H1 (cell line): ENCODE data around the gene SAMD15. TPM values are rescaled to one million over a fixed set of nuclear protein-coding genes. Genes with fewer than 3 reads are reported as not detected.

Experiments used
- CTCF ChIA-PET: fragments of 300-600 bp; sonication (Branson Sonifier 250); formaldehyde crosslinking; loops from one replicate; lab custom pipeline; 2021; ENCODE audit not compliant: partially characterized antibody; lab: Charles Lee
- POLR2A ChIA-PET: fragments of 300-600 bp; sonication (Branson Sonifier 250); formaldehyde crosslinking; loops from one replicate; lab custom pipeline; 2021; ENCODE audit warnings: inconsistent platforms; ENCODE audit not compliant: partially characterized antibody; lab: Charles Lee
- DNase-seq, 2 experiments: peaks; one replicate each; pipeline versions ENCODE4 v3.0.0 to v3.0.0-alpha.2; 2010 to 2022; ENCODE audit warnings: low spot score in 2 of 2, low read depth in 1 of 2, mixed read lengths in 1 of 2
- FAIRE-seq: peaks from 2 replicates; lab custom pipeline; 2011; peaks lifted over from hg19 to GRCh38; lab: Jason Lieb, UNC
- H2AFZ ChIP-seq: 2 replicates; pipeline ENCODE4 v1.8.1; 2012; ENCODE audit warnings: low read length, inconsistent platforms
- H2AK5ac ChIP-seq: 2 replicates; pipeline ENCODE4 v1.6.1; 2013; ENCODE audit warnings: low read depth, low read length
- H2BK120ac ChIP-seq: replicated peaks from 2 replicates; pipeline ENCODE3; 2013; ENCODE audit warnings: low read depth, low read length, inconsistent platforms
- H2BK12ac ChIP-seq: 2 replicates; pipeline ENCODE4 v1.6.1; 2013; ENCODE audit warnings: low read depth, low read length
- H2BK15ac ChIP-seq: 2 replicates; pipeline ENCODE4 v1.6.1; 2013; ENCODE audit warnings: low read length
- H2BK20ac ChIP-seq: 2 replicates; pipeline ENCODE4 v1.6.1; 2013; ENCODE audit warnings: low read length
- H2BK5ac ChIP-seq: 2 replicates; pipeline ENCODE4 v1.6.1; 2013; ENCODE audit warnings: low read depth, low read length
- H3K14ac ChIP-seq: 2 replicates; pipeline ENCODE4 v1.6.1; 2013; ENCODE audit warnings: inconsistent platforms; ENCODE audit not compliant: insufficient read length
- H3K18ac ChIP-seq: 2 replicates; pipeline ENCODE4 v1.6.1; 2013; ENCODE audit warnings: low read length; ENCODE audit errors: extremely low read depth
- H3K23ac ChIP-seq: 2 replicates; pipeline ENCODE4 v1.6.1; 2013; ENCODE audit warnings: inconsistent platforms; ENCODE audit not compliant: insufficient read length
- H3K23me2 ChIP-seq: 2 replicates; pipeline ENCODE4 v1.6.1; 2013; ENCODE audit warnings: low read depth, low read length
- H3K27ac ChIP-seq: 2 replicates; pipeline ENCODE4 v1.6.1; 2011; ENCODE audit warnings: low read depth, low read length, inconsistent platforms
- H3K27me3 ChIP-seq, 4 experiments: replicated peaks in 1 of 4; 1 replicate in 1 of 4; 2 replicates in 3 of 4; pipeline versions ENCODE4 v1.6.1 to v1.8.1; 2011 to 2013; ENCODE audit warnings: low read length in 3 of 4, mild to moderate bottlenecking in 3 of 4, inconsistent platforms in 2 of 4, mixed read lengths in 2 of 4, moderate library complexity in 1 of 4; ENCODE audit not compliant: control insufficient read depth in 3 of 4, insufficient read depth in 3 of 4; ENCODE audit errors: extremely low read depth in 1 of 4
- H3K36me3 ChIP-seq, 4 experiments: 2 replicates each; pipeline versions ENCODE4 v1.6.1 to v1.8.1; 2011 to 2013; ENCODE audit warnings: mild to moderate bottlenecking in 4 of 4, low read length in 3 of 4, moderate library complexity in 2 of 4, control low read depth in 1 of 4, inconsistent platforms in 1 of 4; ENCODE audit not compliant: insufficient read depth in 4 of 4, control insufficient read depth in 2 of 4
- H3K4ac ChIP-seq: replicated peaks from 2 replicates; pipeline ENCODE3; 2013; ENCODE audit warnings: low read length, low read depth, mixed read lengths, inconsistent platforms; ENCODE audit not compliant: insufficient read length
- H3K4me1 ChIP-seq, 4 experiments: replicated peaks in 1 of 4; 1 replicate in 1 of 4; 2 replicates in 3 of 4; pipeline versions ENCODE4 v1.6.1 to v1.8.1; 2011 to 2013; ENCODE audit warnings: low read length in 3 of 4, inconsistent platforms in 2 of 4, mixed read lengths in 1 of 4; ENCODE audit not compliant: insufficient read depth in 4 of 4, control insufficient read depth in 3 of 4
- H3K4me2 ChIP-seq, 2 experiments: 2 replicates each; pipeline versions ENCODE4 v1.6.1 to v1.8.1; 2011 to 2013; ENCODE audit warnings: low read depth in 2 of 2, low read length in 2 of 2, control low read depth in 1 of 2, inconsistent platforms in 1 of 2, mild to moderate bottlenecking in 1 of 2; ENCODE audit not compliant: insufficient read depth in 1 of 2
- H3K4me3 ChIP-seq, 4 experiments: fragments of 200-600, 300-600 bp in 1 of 4; sonication (generic), shearing (Covaris generic), sonication (Bioruptor Twin) in 1 of 4; 2 replicates each; pipeline versions ENCODE4 v1.5.1 to v1.8.1; 2011 to 2016; ENCODE audit warnings: low read length in 4 of 4, low read depth in 3 of 4, control low read depth in 2 of 4, inconsistent platforms in 2 of 4, mild to moderate bottlenecking in 2 of 4, mixed read lengths in 1 of 4, moderate library complexity in 1 of 4; ENCODE audit not compliant: insufficient read depth in 2 of 4; ENCODE audit errors: extremely low read depth in 1 of 4
- H3K56ac ChIP-seq: replicated peaks from 2 replicates; pipeline ENCODE3; 2013; ENCODE audit warnings: low read depth, mild to moderate bottlenecking, mixed read lengths, low read length, inconsistent platforms; ENCODE audit not compliant: insufficient read length
- H3K79me1 ChIP-seq: 2 replicates; pipeline ENCODE4 v1.6.1; 2013; ENCODE audit warnings: low read depth, low read length, control low read depth
- H3K79me2 ChIP-seq, 2 experiments: 2 replicates each; pipeline versions ENCODE4 v1.6.1 to v1.8.1; 2012 to 2013; ENCODE audit warnings: low read length in 2 of 2, mild to moderate bottlenecking in 2 of 2, inconsistent platforms in 1 of 2; ENCODE audit not compliant: insufficient read depth in 2 of 2, control insufficient read depth in 1 of 2
- H3K9ac ChIP-seq, 4 experiments: replicated peaks in 1 of 4; 1 replicate in 1 of 4; 2 replicates in 3 of 4; pipeline versions ENCODE4 v1.6.1 to v1.8.1; 2011 to 2013; ENCODE audit warnings: low read depth in 3 of 4, low read length in 3 of 4, control low read depth in 2 of 4, mild to moderate bottlenecking in 2 of 4, moderate library complexity in 2 of 4, inconsistent platforms in 1 of 4; ENCODE audit errors: extremely low read depth in 1 of 4
- H3K9me3 ChIP-seq, 2 experiments: 2 replicates each; pipeline versions ENCODE4 v1.6.1 to v1.8.1; 2012 to 2013; ENCODE audit warnings: mild to moderate bottlenecking in 2 of 2, moderate library complexity in 2 of 2, control low read depth in 1 of 2, inconsistent platforms in 1 of 2, low read depth in 1 of 2, low read length in 1 of 2, mixed read lengths in 1 of 2; ENCODE audit not compliant: insufficient read depth in 2 of 2
- H4K20me1 ChIP-seq, 2 experiments: replicated peaks in 1 of 2; 2 replicates each; pipeline versions ENCODE3 to v1.8.1; 2011 to 2013; ENCODE audit warnings: inconsistent platforms in 2 of 2, low read length in 2 of 2, mild to moderate bottlenecking in 1 of 2; ENCODE audit not compliant: insufficient read depth in 2 of 2, control insufficient read depth in 1 of 2
- H4K5ac ChIP-seq: 2 replicates; pipeline ENCODE4 v1.6.1; 2013; ENCODE audit warnings: low read length, low read depth, mixed read lengths, inconsistent platforms; ENCODE audit not compliant: insufficient read length
- H4K8ac ChIP-seq: 2 replicates; pipeline ENCODE4 v1.8.0; 2013; ENCODE audit warnings: mild to moderate bottlenecking, moderate library complexity, low read length, inconsistent platforms; ENCODE audit not compliant: insufficient read depth; ENCODE audit errors: extremely low read depth
- H4K91ac ChIP-seq: replicated peaks from 2 replicates; pipeline ENCODE3; 2013; ENCODE audit warnings: low read length, mixed read lengths, inconsistent platforms; ENCODE audit not compliant: insufficient read length
- CBX8 ChIP-seq: fragments of 300-800, 300-1000 bp; sonication (generic); IDR thresholded peaks from 2 replicates; pipeline ENCODE4 v1.7.1; 2016; ENCODE audit warnings: low read depth, low read length, borderline replicate concordance
- CHD1 ChIP-seq: IDR thresholded peaks from 2 replicates; pipeline ENCODE4 v1.6.1; 2012; ENCODE audit warnings: low read depth, low read length, improper control_type of control experiment
- EGR1 ChIP-seq: IDR thresholded peaks from 2 replicates; pipeline ENCODE4 v1.6.1; 2011; ENCODE audit warnings: low read depth, low read length, borderline replicate concordance
- EP300 ChIP-seq, 2 experiments: IDR thresholded peaks; 1 replicate in 1 of 2; 2 replicates in 1 of 2; pipeline ENCODE4 v1.6.1; 2011 to 2012; ENCODE audit warnings: low read depth in 2 of 2, low read length in 2 of 2, mild to moderate bottlenecking in 2 of 2, borderline replicate concordance in 1 of 2, inconsistent platforms in 1 of 2, moderate library complexity in 1 of 2
- GABPA ChIP-seq: IDR thresholded peaks from 2 replicates; pipeline ENCODE4 v1.6.1; 2011; ENCODE audit warnings: mild to moderate bottlenecking, low read length, moderate library complexity, borderline replicate concordance; ENCODE audit not compliant: insufficient read depth
- KDM4A ChIP-seq: IDR thresholded peaks from one replicate; pipeline ENCODE4 v1.7.1; 2012; ENCODE audit warnings: low read depth, mild to moderate bottlenecking, moderate library complexity, low read length, inconsistent platforms; ENCODE audit not compliant: severe bottlenecking
- NRF1 ChIP-seq: IDR thresholded peaks from 2 replicates; pipeline ENCODE4 v1.6.1; 2011; ENCODE audit warnings: mild to moderate bottlenecking, low read depth, low read length, improper control_type of control experiment
- POLR2A ChIP-seq, 2 experiments: IDR thresholded peaks; 1 replicate in 1 of 2; 2 replicates in 1 of 2; pipeline ENCODE4 v1.6.1; 2011; ENCODE audit warnings: low read depth in 2 of 2, low read length in 2 of 2, mild to moderate bottlenecking in 2 of 2; ENCODE audit errors: control extremely low read depth in 1 of 2
- RFX5 ChIP-seq: IDR thresholded peaks from 2 replicates; pipeline ENCODE4 v1.6.1; 2011; ENCODE audit warnings: low read depth, low read length, improper control_type of control experiment, borderline replicate concordance
- SIRT6 ChIP-seq: IDR thresholded peaks from one replicate; pipeline ENCODE4 v1.7.1; 2012; ENCODE audit warnings: low read length, inconsistent platforms
- WGBS, 2 experiments: shearing (Covaris generic) in 1 of 2; methylation state at CpG; one replicate each; pipeline versions ENCODE4 v1.1.6 to v1.1.7; 2013 to 2015; ENCODE audit warnings: low lambda C conversion rate in 2 of 2, mixed read lengths in 2 of 2, inconsistent platforms in 1 of 2, low coverage in 1 of 2, missing lambda C conversion rate in 1 of 2; ENCODE audit not compliant: insufficient replicate concordance in 2 of 2, insufficient coverage in 1 of 2, insufficient read length in 1 of 2; ENCODE audit errors: extremely low coverage in 1 of 2, missing lambda C conversion rate in 1 of 2; 5-methylcytosine and 5-hydroxymethylcytosine counted together
- polyA plus RNA-seq, 7 experiments: library from polyadenylated mRNA; depleted of rRNA in 3 of 7; stranded (reverse) in 5 of 7; unstranded in 2 of 7; fragments of >200 nt in 5 of 7; fragments of 200-250 nt in 2 of 7; gene quantifications; 1 replicate in 5 of 7; 2 replicates in 1 of 7; 4 replicates in 1 of 7; pipeline versions ENCODE4 v1.2.1 to v1.2.3, GENCODE V29; 2011 to 2013; ENCODE audit warnings: missing spikeins in 2 of 7, mixed read lengths in 2 of 7
- total RNA-seq: library from RNA; stranded (reverse); fragmentation: NEBNext Ultra II Directional; extraction: Animal tissue kit (Norgen Biotek cat#: 25700); gene quantifications from 2 replicates; pipeline ENCODE4 v1.2.1, GENCODE V29; 2021
- TF ChIP-seq, protein P1 (sequence below): IDR thresholded peaks from 2 replicates; pipeline ENCODE4 v1.6.1; 2012; ENCODE audit warnings: inconsistent platforms

Gene SAMD15
- total and polyA plus RNA-seq, 2 of the 8 experiments (the other 6 are each of a cell fraction or from before 2014, with no cell fraction given): 0.17 to 1.0 TPM

DNA sequence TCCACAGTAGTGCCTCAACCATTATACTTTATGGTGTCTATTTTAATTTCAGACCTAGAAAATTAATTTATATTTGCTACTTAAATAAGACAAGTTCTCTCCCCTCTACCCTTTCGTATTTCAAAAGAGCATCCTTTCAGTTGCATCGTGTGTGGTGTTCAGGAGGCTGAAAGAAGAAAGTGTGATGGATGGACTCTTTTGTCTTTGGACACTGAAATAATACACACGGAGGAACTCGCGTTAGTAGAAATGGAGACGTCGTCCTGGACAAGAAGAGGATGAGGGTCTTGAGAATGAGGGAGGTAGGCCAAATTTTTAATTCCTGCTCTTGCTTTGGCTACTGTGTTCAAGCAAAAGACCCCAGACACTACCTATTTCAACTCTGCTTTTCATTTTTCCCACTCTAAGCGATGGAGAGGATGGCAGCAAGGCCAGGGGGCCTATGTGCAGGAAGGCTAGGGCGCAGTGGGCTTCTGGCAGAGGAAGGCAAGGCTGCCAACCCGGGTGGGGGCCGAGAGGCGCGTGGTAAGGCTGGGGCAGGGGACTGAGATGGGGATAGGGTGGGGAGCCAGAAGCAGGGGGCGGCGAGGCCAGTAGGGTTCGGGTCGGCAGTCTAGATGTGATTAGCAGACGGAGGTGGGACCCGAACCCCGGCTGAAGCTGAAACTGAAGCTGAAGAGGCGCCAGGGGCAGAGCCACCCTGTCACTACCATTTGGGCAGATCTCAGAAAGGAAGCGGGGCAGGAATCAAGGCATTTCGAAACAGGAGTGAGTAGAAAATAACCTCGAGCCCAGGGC, 1.0 kb upstream of the SAMD15 start:
- Histone ChIP-seq H2BK5ac (no peak overlapping the region), H2AK5ac (no peak overlapping the region), H4K20me1 (no peaks in the 10 kb centered on the region), H3K4me2 (peak overlapping the region; percentile 88 to 92), H3K23ac (no peak overlapping the region), H3K27me3 (peaks cover 0 to 4% (median 2%) of the 10 kb centered on the region in 4 experiments; a peak in 1 of 7 replicates), H2BK20ac (no peak overlapping the region), H4K91ac (no peak overlapping the region), H3K14ac (no peak overlapping the region), H3K9ac (peak overlapping the region; percentile 20 to 78 (median 70)), H3K9me3 (no peaks in the 10 kb centered on the region), H3K23me2 (peaks cover 4% of the 10 kb centered on the region), H3K27ac (no peak overlapping the region), H3K79me1 (no peaks in the 10 kb centered on the region; the same call in 1 of the 2 replicates), H4K8ac (no peak overlapping the region; the same call in 1 of the 2 replicates), H3K79me2 (peaks cover 0 to 2% of the 10 kb centered on the region in 2 experiments; a peak in 1 of 4 replicates), H2BK120ac (no peak overlapping the region), H2AFZ (peak overlapping the region; percentile 0; the same call in 1 of the 2 replicates), H4K5ac (no peak overlapping the region), H3K4ac (no peak overlapping the region), H3K4me3 (peak overlapping the region; percentile 77 to 99 (median 92)), H3K4me1 (peaks cover 0 to 8% (median 2%) of the 10 kb centered on the region in 4 experiments; a peak in 3 of 7 replicates), H2BK15ac (no peak overlapping the region), H3K56ac (no peak overlapping the region), H3K36me3 (no peaks in the 10 kb centered on the region), H3K18ac (no peak overlapping the region), H2BK12ac (no peak overlapping the region; the same call in 1 of the 2 replicates)
- 33% methylated on average over 23 of the region's 24 CpGs; no CpG with 5 or more reads in 1 of the 2 experiments for WGBS, 2 experiments
- POLR2A ChIA-PET: interaction anchor here (1.7 kb wide), 1 partner anchor 55 kb away, joined by 9 read pairs; the partner anchor contains the start of genes GSTZ1 and POMT2
- no peak for FAIRE-seq
- DNase-seq: peak in 1 of 2 experiments; percentile 64
- CTCF ChIA-PET: interaction anchor here (0.8 to 1.4 kb wide), 8 partner anchors 9 to 175 kb away, joined by 3 to 8 read pairs (median 4); no protein-coding TSS in a partner anchor
- TF ChIP-seq EGR1 (no peak), KDM4A (no peak), EP300 (IDR thresholded peaks at IDR 0.05; ENCODE audit: borderline replicate concordance in 1 of 2, low read depth in 2 of 2, low read length in 2 of 2) (no peak), GABPA (no peak), POLR2A (IDR thresholded peaks at IDR 0.05; ENCODE audit: control extremely low read depth in 1 of 2, low read depth in 2 of 2, low read length in 2 of 2) (no peak), CBX8 (no peak), NRF1 (no peak), SIRT6 (no peak), RFX5 (no peak), CHD1 (no peak)
- TF ChIP-seq, protein P1, sequence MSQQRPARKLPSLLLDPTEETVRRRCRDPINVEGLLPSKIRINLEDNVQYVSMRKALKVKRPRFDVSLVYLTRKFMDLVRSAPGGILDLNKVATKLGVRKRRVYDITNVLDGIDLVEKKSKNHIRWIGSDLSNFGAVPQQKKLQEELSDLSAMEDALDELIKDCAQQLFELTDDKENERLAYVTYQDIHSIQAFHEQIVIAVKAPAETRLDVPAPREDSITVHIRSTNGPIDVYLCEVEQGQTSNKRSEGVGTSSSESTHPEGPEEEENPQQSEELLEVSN: no peak
